GM12872 (cell line): Measurements from ENCODE around the gene RTL5.

Experiments
- TF ChIP-seq, protein P1 (sequence below): IDR thresholded peaks from 3 replicates; pipeline ENCODE4 v1.5.1; 2011; ENCODE audit warnings: low read depth, mild to moderate bottlenecking, low read length, moderate library complexity; ENCODE audit not compliant: insufficient read depth

The RTL5 gene

DNA sequence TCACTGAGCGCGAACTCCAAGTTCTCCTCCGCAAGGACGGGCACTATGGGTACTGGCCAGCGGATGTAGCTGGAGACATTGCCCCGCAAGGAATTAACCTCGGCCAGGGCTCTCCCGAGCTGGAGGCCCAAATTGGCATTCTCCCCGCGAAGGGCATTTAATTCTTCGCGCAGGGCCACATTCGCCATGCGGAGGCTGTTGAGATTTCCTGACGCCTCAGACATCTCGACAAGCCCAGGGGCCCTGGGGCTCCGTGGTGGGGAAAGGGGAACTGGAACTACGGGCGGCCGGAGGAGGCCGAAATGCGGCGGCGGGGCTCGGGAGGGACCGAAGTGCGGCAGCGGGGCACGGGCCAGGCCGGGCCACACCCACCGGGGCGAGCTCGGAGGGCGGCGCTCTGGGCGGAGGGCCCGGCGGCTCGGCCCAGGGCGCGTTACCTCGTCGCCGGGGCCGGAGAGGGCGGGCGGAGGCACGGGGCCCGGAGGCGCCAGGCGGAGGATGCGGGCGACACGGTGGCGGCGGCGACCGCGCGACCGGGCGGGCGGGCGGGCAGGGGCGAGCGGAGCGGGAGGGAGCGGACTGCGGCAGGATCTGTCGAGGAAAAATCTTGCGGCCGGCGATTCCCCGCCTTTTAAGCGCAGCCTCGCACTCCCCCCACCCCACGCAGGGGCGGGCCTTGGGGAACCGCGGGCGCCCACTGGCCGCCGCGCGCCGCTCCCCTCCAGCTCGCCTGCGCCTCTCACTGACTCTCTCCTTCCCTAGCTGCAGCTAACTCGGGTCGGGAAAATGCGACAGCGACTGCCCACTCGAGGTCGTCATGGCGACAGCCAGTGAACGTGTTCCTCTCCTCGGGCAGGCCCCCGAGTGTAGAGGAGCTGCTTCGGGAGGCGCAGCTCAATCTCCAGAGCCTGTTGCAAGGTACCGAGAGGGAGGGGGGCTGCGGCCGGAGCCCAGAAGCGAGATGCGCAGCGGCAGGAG is at the start of gene RTL5:
Gene RTL5 (minus strand): TSS at position 599 of the 978 bp plus-strand sequence.
- TF ChIP-seq, protein P1, sequence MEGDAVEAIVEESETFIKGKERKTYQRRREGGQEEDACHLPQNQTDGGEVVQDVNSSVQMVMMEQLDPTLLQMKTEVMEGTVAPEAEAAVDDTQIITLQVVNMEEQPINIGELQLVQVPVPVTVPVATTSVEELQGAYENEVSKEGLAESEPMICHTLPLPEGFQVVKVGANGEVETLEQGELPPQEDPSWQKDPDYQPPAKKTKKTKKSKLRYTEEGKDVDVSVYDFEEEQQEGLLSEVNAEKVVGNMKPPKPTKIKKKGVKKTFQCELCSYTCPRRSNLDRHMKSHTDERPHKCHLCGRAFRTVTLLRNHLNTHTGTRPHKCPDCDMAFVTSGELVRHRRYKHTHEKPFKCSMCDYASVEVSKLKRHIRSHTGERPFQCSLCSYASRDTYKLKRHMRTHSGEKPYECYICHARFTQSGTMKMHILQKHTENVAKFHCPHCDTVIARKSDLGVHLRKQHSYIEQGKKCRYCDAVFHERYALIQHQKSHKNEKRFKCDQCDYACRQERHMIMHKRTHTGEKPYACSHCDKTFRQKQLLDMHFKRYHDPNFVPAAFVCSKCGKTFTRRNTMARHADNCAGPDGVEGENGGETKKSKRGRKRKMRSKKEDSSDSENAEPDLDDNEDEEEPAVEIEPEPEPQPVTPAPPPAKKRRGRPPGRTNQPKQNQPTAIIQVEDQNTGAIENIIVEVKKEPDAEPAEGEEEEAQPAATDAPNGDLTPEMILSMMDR = no peak

DNA sequence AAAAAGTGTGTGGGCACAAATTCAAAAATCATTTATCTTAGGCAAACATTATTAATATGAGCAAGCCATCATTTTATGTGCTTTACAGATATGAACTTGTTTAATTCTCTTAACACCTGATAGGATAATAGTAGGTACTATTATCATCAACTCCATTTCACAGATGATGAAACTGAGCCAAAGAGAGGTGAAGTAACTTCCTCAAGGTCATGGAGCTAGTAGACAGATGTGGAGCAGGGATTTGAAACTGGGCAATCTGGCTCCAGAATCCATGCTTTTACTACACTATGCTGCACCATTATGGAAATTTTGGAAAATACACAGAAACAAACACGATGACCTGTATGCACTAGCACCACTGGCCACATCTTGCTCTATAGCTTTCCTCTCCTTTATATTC is 48.8 kb upstream of the RTL5 start:
- TF ChIP-seq, protein P1 = no peak

DNA sequence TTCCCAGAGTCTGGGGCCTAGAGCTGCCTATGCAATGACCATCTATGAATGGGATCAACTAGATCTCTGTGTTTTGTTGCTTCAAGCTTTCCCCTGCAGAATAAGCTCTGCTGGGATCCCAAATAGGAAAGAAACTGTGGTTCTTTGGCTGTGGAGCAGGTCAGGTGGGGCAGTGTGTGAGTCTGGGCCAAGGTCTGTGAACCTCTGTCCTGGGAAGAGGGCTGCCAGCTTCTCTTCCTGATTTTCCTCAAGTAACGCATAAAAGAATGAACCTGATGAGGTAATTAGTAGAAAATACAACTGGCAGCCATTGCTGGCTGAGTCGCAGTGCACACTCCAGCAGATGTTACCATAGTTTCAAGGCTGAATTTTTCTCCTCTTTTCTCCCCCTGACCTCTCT is 45.3 kb upstream of the RTL5 start:
- TF ChIP-seq, protein P1 = no peak

DNA sequence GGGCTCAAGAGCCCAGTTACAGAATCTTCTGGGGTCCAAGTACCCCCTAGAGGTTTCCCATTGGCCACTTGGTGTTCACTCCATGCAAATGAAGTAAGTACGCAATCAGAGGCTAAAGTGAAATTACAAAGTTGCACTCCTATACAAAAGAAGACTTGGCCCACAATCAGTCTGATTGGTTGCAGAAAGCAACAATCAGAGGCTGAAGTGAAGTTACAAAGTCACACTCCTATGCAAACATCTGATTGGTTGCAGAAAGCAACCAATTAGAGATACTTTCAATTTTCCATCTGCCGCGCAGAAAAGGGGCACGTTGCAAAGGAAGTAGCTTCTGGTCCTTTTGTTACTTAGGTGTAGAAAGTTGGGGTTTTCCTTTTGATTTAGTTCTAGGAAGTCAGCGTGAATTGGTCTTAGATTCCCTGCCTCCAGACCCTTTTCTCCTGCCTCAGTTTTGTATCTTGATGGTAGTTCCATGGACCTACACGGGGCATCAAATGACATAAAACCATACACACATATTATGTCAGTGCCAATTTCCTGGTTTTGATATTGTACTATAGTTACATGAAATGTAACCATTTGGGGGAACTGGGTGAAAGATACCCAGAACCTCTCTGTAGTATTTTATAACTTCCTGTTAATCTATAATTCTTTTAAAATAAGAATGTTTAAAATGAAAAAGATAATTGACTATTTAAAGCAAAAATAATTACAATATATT is 37.5 kb upstream of the RTL5 start:
- TF ChIP-seq, protein P1 = no peak

DNA sequence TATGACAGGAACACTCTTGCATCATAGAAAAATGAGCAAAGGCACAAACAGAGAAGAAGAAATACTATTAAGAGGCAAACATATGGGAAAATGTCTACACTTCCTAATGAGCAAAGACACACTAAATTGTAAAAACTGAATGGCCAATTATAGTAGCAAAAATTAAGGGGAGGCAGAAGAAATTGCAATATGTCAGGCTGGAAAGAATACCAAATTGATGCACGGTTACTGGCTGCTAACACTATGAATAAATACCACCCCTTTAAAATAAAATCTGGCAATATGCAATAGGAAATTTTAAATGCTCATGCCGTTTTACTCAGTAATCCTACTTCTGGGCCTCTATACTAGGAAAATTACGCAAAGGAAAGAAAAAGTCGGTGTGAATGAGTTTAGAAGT is 33.8 kb upstream of the RTL5 start:
- TF ChIP-seq, protein P1 = no peak

DNA sequence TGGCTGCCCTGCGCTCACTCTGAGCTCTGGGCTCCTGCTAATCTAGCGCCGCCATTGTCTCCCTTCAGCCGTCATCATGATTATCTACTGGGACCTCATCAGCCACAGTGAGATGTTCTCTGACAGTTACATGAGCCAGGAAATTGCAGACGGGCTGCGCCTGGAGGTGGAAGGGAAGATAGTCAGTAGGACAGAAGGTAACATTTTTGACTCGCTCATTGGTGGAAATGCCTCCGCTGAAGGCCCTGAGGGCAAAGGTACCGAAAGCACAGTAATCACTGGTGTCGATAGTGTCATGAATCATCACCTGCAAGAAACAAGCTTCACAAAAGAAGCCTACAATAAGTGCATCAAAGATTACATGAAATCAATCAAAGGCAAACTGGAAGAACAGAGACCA is 28.1 kb upstream of the RTL5 start:
- TF ChIP-seq, protein P1 = no peak

DNA sequence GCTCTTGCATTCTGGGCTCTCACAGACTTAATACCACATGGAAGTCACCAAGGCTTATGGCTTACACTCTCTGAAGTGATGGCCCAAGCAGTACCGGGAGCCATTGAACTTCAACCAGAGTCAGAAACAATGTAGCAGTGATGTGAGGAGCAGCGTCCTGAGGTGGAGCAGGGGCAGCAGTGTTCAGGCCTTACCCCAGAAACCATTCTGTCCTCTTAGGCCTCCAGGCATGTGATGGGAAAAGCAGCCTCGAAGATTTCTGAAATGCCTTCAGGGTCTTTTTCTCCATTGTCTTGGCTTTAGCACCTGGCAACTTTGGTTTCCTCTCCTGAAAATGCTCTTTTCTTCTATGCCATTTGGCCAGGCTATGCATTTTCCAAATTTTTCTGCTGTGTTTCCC is 27.1 kb upstream of the RTL5 start:
- TF ChIP-seq, protein P1 = no peak
